Left cardiac atrium (tissue), 4 donors: ENCODE data around the gene UBTF. TPM values are rescaled to one million over a fixed set of nuclear protein-coding genes. Genes with fewer than 3 reads are reported as not detected.
"Not testable (repeated sequence)": the region's sequence is repeated elsewhere in the genome, so short reads cannot be mapped to it uniquely, and the experiment has no call there.

Experiments used
- ATAC-seq, 2 donors: fragments of 200-7000 bp; cut with Tn5 transposase; one replicate each; pipeline ENCODE4 v1.9.1; 2020; ENCODE audit warnings: mild to moderate bottlenecking in 2 of 2, moderate library complexity in 2 of 2
- DNase-seq: peaks from one replicate; pipeline ENCODE4 v3.0.0-alpha.2; 2020
- intact Hi-C, 2 donors: fragments of 100-400 bp; cut with DNase I; formaldehyde crosslinking; loops; one replicate each; pipeline versions ENCODE4 v1.14.1 to v1.15.1; 2022 to 2023
- total RNA-seq, 2 donors: library from RNA; stranded (reverse); fragmentation: NEBNext Ultra II Directional; extraction: Animal tissue kit (Norgen Biotek cat#: 25700); gene quantifications; one replicate each; pipeline ENCODE4 v1.2.1, GENCODE V29; 2021
- donor health status: DM: no; HTN: yes; CAD: no.
- donor health status: DM: no; HTN: yes; CAD: no; lungs with severe emphysema.
- donor health status: DM: yes; HTN: yes; CAD: no.
- donor health status: Dilated cardiomyopathy.

Gene UBTF
- total RNA-seq, 2 donors from 2014 or later: 35.5 to 48.2 TPM

GRCh38 chr17:44247876-44248736 is 28.6 kb upstream of the UBTF start:
- DNase-seq (no peak), ATAC-seq (no peak)
- intact Hi-C loops: no loop called here

GRCh38 chr17:44247440-44247841 is 28.0 kb upstream of the UBTF start:
- peak; percentile 83 to 88 for ATAC-seq
- intact Hi-C loops: no loop called here
- DNase-seq: peak; percentile 65

GRCh38 chr17:44241106-44241624 is 21.7 kb upstream of the UBTF start:
- ATAC-seq (no peak), DNase-seq (no peak)
- intact Hi-C loops: no loop called here

GRCh38 chr17:44237886-44238285 is 18.4 kb upstream of the UBTF start:
- intact Hi-C loops, ATAC-seq, DNase-seq: not testable (repeated sequence)

- intact Hi-C loops: no loop called here
- ATAC-seq: no peak
- no peak for DNase-seq
Observed at GRCh38 chr17:44236444-44236991, 17.0 kb upstream of the UBTF start.

- ATAC-seq (no peak), DNase-seq (no peak)
- intact Hi-C loops: no loop called here
Observed at GRCh38 chr17:44235583-44235936, 16.1 kb upstream of the UBTF start.

GRCh38 chr17:44233582-44233981 is 14.1 kb upstream of the UBTF start:
- DNase-seq: no peak
- ATAC-seq: no peak
- intact Hi-C loops: loop anchor here in 1 of 2 donors (5.0 kb wide), 1 partner anchor 84 kb away; no protein-coding TSS in a partner anchor

GRCh38 chr17:44232061-44232460 is 12.6 kb upstream of the UBTF start:
- intact Hi-C loops: loop anchor here in 1 of 2 donors (5.0 kb wide), 1 partner anchor 85 kb away; no protein-coding TSS in a partner anchor
- no peak for ATAC-seq
- no peak for DNase-seq

- ATAC-seq (peak in 1 of 2 donors; percentile 44), DNase-seq (no peak)
- intact Hi-C loops: loop anchor here in 1 of 2 donors (5.0 kb wide), 1 partner anchor 87 kb away; no protein-coding TSS in a partner anchor
Observed at GRCh38 chr17:44230140-44230539, 10.7 kb upstream of the UBTF start.

- intact Hi-C loops: no loop called here
- ATAC-seq: no peak
- DNase-seq: no peak
Observed at GRCh38 chr17:44229090-44229489, 9.6 kb upstream of the UBTF start.

- DNase-seq (peak; percentile 48), ATAC-seq (no peak)
- intact Hi-C loops: no loop called here
Observed at GRCh38 chr17:44223541-44224071, 4.1 kb upstream of the UBTF start.

- DNase-seq (peak; percentile 84), ATAC-seq (peak; percentile 28 to 45)
- intact Hi-C loops: no loop called here
Observed at GRCh38 chr17:44222112-44222869, 2.8 kb upstream of the UBTF start.

GRCh38 chr17:44221862-44222111 is 2.3 kb upstream of the UBTF start:
- no peak for DNase-seq
- ATAC-seq: no peak
- intact Hi-C loops: loop anchor here in 1 of 2 donors (1.0 kb wide), 1 partner anchor 103 kb away; the partner anchor contains the start of gene SLC25A39

- intact Hi-C loops: loop anchor here in 1 of 2 donors (1.0 kb wide), 1 partner anchor 103 kb away; the partner anchor contains the start of gene SLC25A39
- ATAC-seq: peak; percentile 35 to 54
- DNase-seq: peak; percentile 86
Observed at GRCh38 chr17:44221084-44221861, 1.8 kb upstream of the UBTF start.

- ATAC-seq: peak; percentile 24 to 29
- intact Hi-C loops: loop anchor here in 1 of 2 donors (1.0 kb wide), 1 partner anchor 104 kb away; the partner anchor contains the start of gene SLC25A39
- peak; percentile 59 for DNase-seq
Observed at GRCh38 chr17:44220213-44221083, 973 bp upstream of the UBTF start.

- intact Hi-C loops: loop anchor here (2.0 to 5.0 kb wide), 2 partner anchors 108 to 112 kb away; no protein-coding TSS in a partner anchor
- peak; percentile 80 for DNase-seq
- ATAC-seq: peak; percentile 13 to 54
Observed at GRCh38 chr17:44219108-44219615, 313 bp downstream of the UBTF start.
